MM.1S (cell line): ENCODE results near the gene CENPX.

ENCODE experiments used
- DNase-seq: peaks from one replicate; pipeline ENCODE4 v3.0.0-alpha.2; 2015
- H2AFZ ChIP-seq: fragments of 300-600 bp; sonication (generic); 2 replicates; pipeline ENCODE4 v1.6.0; 2016; ENCODE audit warnings: antibody characterized with exemption, low read length
- H3F3A ChIP-seq: fragments of 300-600 bp; sonication (generic); 2 replicates; pipeline ENCODE4 v1.6.1; 2016; ENCODE audit warnings: mild to moderate bottlenecking, antibody characterized with exemption, low read length, moderate library complexity, mixed read lengths; ENCODE audit not compliant: insufficient read depth
- H3K27ac ChIP-seq: fragments of 300-600 bp; sonication (generic); 2 replicates; pipeline ENCODE4 v1.5.1; 2016; ENCODE audit warnings: mild to moderate bottlenecking, low read length
- H3K27me3 ChIP-seq: fragments of 300-600 bp; sonication (generic); replicated peaks from 2 replicates; pipeline ENCODE4 v1.6.0; 2016; ENCODE audit warnings: low read length; ENCODE audit not compliant: insufficient read depth
- H3K36me3 ChIP-seq: fragments of 300-600 bp; sonication (generic); replicated peaks from 2 replicates; pipeline ENCODE4 v1.6.1; 2016; ENCODE audit warnings: mild to moderate bottlenecking, low read length, mixed read lengths; ENCODE audit not compliant: insufficient read depth
- H3K4me1 ChIP-seq: fragments of 300-600 bp; sonication (generic); 2 replicates; pipeline ENCODE4 v1.6.1; 2016; ENCODE audit warnings: low read length, mixed read lengths
- H3K4me2 ChIP-seq: fragments of 300-600 bp; sonication (generic); 2 replicates; pipeline ENCODE4 v1.6.0; 2016; ENCODE audit warnings: low read depth, low read length
- H3K4me3 ChIP-seq: fragments of 300-600 bp; sonication (generic); 2 replicates; pipeline ENCODE4 v1.5.1; 2016; ENCODE audit warnings: low read length, mixed read lengths
- H3K79me2 ChIP-seq: fragments of 300-600 bp; sonication (generic); 2 replicates; pipeline ENCODE4 v1.6.1; 2016; ENCODE audit warnings: mixed run types, low read length, mixed read lengths
- H3K9ac ChIP-seq: fragments of 300-600 bp; sonication (generic); 2 replicates; pipeline ENCODE4 v1.6.1; 2016; ENCODE audit warnings: low read length, mixed read lengths
- H3K9me2 ChIP-seq: fragments of 300-600 bp; sonication (generic); replicated peaks from 2 replicates; pipeline ENCODE4 v1.6.1; 2016; ENCODE audit warnings: mild to moderate bottlenecking, low read length, mixed read lengths; ENCODE audit not compliant: insufficient read depth
- H3K9me3 ChIP-seq: fragments of 300-600 bp; sonication (generic); replicated peaks from 2 replicates; pipeline ENCODE4 v1.6.1; 2016; ENCODE audit warnings: mild to moderate bottlenecking, low read length, mixed read lengths; ENCODE audit not compliant: insufficient read depth
- H4K20me1 ChIP-seq: fragments of 300-600 bp; sonication (generic); 2 replicates; pipeline ENCODE4 v1.6.1; 2016; ENCODE audit warnings: mild to moderate bottlenecking, low read length, moderate library complexity, mixed read lengths; ENCODE audit not compliant: insufficient read depth
- CTCF ChIP-seq: fragments of 300-600 bp; sonication (generic); IDR thresholded peaks from 2 replicates; pipeline ENCODE4 v1.5.1; 2016; ENCODE audit warnings: antibody characterized with exemption, low read length, mixed read lengths
- EZH2 ChIP-seq: fragments of 300-600 bp; sonication (generic); optimal IDR thresholded peaks from 2 replicates; pipeline ENCODE3; 2017; ENCODE audit warnings: low read depth, mild to moderate bottlenecking, antibody characterized with exemption, low read length, mixed read lengths
- EZH2phosphoT487 ChIP-seq: fragments of 300-600 bp; sonication (generic); IDR thresholded peaks from 2 replicates; pipeline ENCODE4 v1.6.1; 2018; ENCODE audit warnings: antibody characterized with exemption, low read length

The CENPX gene

GRCh38 chr17:82037092-82037888, 14.6 kb upstream of the CENPX start, which contains the start of gene DCXR:
TSS of gene DCXR (minus strand) at chr17:82037697. CDS start at chr17:82037682, 15 bp downstream.
- peak within 1 kb of the TSS; percentile 89 for H3K27ac ChIP-seq
- no peaks in the 10 kb centered on the region for H3K9me3 ChIP-seq
- H4K20me1 ChIP-seq, result no peaks in the 10 kb centered on the region
- DNase-seq, result peak; percentile 97
- peak within 1 kb of the TSS; percentile 63 for H2AFZ ChIP-seq
- H3K36me3 ChIP-seq, result no peaks in the 10 kb centered on the region
- peak within 1 kb of the TSS; percentile 99 for H3K4me2 ChIP-seq
- 0 out of 2 replicates have a peak, but pooled peaks cover 6% of the 10 kb centered on the region for H3K27me3 ChIP-seq
- H3F3A ChIP-seq, result no peaks in the 10 kb centered on the region
- H3K4me3 ChIP-seq, result peak within 1 kb of the TSS; percentile 93
- H3K9ac ChIP-seq, result peak within 1 kb of the TSS; percentile 84
- peaks cover 10% of the 10 kb centered on the region; the same call in 1 of the 2 replicates for H3K4me1 ChIP-seq
- H3K79me2 ChIP-seq, result peaks cover 12% of the 10 kb centered on the region
- TF ChIP-seq EZH2phosphoT487 (no peak), CTCF (peak; percentile 72)
- H3K9me2 ChIP-seq, result no peaks in the 10 kb centered on the region

DNA sequence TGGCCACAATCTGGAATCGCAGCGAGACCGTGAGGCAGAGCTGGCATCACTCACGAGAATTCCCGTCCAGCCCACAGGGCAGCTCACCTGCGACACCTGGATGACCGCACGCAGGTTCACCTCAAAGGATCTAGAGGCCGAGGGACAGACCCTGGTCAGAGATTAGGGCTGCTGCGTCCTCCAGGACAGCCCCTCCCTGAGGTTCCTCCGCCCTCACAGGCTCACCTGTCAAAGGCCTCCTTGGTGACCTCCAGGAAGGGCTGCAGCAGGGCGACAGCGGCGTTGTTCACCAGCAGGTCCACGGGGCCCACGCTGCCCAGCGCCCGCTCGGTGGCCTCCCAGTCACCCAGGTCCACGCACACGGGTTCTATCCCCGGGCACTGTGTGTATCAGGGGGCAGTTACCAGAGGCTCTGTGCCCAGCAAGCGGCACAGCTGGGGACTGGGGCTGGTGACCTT, 14.0 kb upstream of the CENPX start:
- Histone ChIP-seq H3K27me3 (0 out of 2 replicates have a peak, but pooled peaks cover 6% of the 10 kb centered on the region), H3K27ac (peak overlapping the region; percentile 89; the same call in 1 of the 2 replicates), H3K4me2 (peak overlapping the region; percentile 99), H3K36me3 (no peaks in the 10 kb centered on the region), H3K9me3 (no peaks in the 10 kb centered on the region), H3K9ac (peak overlapping the region; percentile 84), H2AFZ (0 out of 2 replicates have a peak overlapping the region, but pooled peaks have one; percentile 45), H3K9me2 (no peaks in the 10 kb centered on the region), H3F3A (no peaks in the 10 kb centered on the region), H3K4me3 (peak overlapping the region; percentile 93), H3K4me1 (peaks cover 12% of the 10 kb centered on the region; the same call in 1 of the 2 replicates), H4K20me1 (no peaks in the 10 kb centered on the region), H3K79me2 (peaks cover 12% of the 10 kb centered on the region)
- no peak for TF ChIP-seq EZH2
- TF ChIP-seq CTCF, result no peak
- DNase-seq, result no peak

DNA sequence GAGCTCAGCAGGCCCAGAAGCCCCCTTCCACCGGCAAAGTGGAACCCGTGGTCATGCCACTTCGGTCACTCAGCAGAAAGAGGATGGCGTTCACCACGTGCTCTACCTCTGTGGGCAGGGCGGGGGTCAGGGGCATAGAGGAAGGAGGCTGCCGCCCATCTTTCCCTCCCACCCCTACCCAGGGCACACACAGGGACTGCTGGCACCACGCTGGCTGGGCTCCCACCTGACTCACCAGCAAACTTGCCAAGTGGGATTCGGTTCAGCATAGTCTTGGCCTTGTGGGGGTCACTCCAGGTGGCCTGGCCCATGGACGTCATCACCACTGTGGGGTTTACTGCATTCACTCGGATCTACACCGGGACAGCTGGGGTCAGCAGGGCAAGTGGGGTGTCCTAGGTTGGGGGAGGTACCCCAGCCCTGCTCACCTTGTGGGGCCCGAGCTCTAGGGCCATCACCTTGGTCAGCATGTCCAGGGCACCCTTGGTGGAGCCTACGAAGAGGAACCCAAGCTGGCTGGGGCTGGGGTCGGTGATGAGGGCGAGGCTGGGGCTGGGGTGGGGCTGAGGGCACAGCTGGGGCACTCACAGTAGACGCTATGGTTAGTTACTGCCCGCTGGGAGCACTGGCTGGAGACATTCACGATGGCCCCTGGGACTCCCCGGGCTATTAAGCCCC, 13.4 kb upstream of the CENPX start:
- Histone ChIP-seq H3K4me2 (peak overlapping the region; percentile 99), H3K79me2 (peaks cover 12% of the 10 kb centered on the region), H3K9me3 (no peaks in the 10 kb centered on the region), H4K20me1 (no peaks in the 10 kb centered on the region), H3F3A (peaks cover under 1% of the 10 kb centered on the region; the same call in 1 of the 2 replicates), H2AFZ (no peak overlapping the region), H3K4me1 (peaks cover 12% of the 10 kb centered on the region; the same call in 1 of the 2 replicates), H3K9ac (peak overlapping the region; percentile 84; the same call in 1 of the 2 replicates), H3K36me3 (no peaks in the 10 kb centered on the region), H3K27me3 (0 out of 2 replicates have a peak, but pooled peaks cover 2% of the 10 kb centered on the region), H3K4me3 (peak overlapping the region; percentile 93), H3K27ac (no peak overlapping the region), H3K9me2 (no peaks in the 10 kb centered on the region)
- no peak for TF ChIP-seq EZH2
- TF ChIP-seq CTCF, result no peak
- TF ChIP-seq EZH2phosphoT487, result no peak
- DNase-seq, result no peak
